H9 (cell line): Measurements from ENCODE around the gene DPP6. TPM values are rescaled to one million over a fixed set of nuclear protein-coding genes. Genes with fewer than 3 reads are reported as not detected.

ENCODE experiments used
- DNase-seq: peaks from one replicate; pipeline ENCODE4 v3.0.0-alpha.2; 2017
- H2AFZ ChIP-seq: one replicate; pipeline ENCODE4 v1.6.1; 2013; ENCODE audit warnings: mild to moderate bottlenecking, low read length, control low read depth, moderate library complexity
- H2AK5ac ChIP-seq: 2 replicates; pipeline ENCODE4 v1.6.1; 2013; ENCODE audit warnings: low read length, control low read depth, mixed read lengths; ENCODE audit not compliant: insufficient read length
- H2BK120ac ChIP-seq: one replicate; pipeline ENCODE4 v1.6.1; 2013; ENCODE audit warnings: low read depth, mild to moderate bottlenecking, low read length, control low read depth, inconsistent platforms; ENCODE audit not compliant: poor library complexity, severe bottlenecking
- H2BK12ac ChIP-seq: 2 replicates; pipeline ENCODE4 v1.6.1; 2013; ENCODE audit warnings: low read length, control low read depth, mixed read lengths, low read depth; ENCODE audit not compliant: insufficient read length
- H2BK15ac ChIP-seq: 2 replicates; pipeline ENCODE4 v1.6.1; 2013; ENCODE audit warnings: low read depth, low read length, control low read depth
- H2BK20ac ChIP-seq: one replicate; pipeline ENCODE4 v1.6.1; 2013; ENCODE audit warnings: low read depth, mild to moderate bottlenecking, low read length, control low read depth, inconsistent platforms; ENCODE audit not compliant: poor library complexity, severe bottlenecking
- H2BK5ac ChIP-seq: 2 replicates; pipeline ENCODE4 v1.6.1; 2013; ENCODE audit warnings: low read length, control low read depth, mixed read lengths; ENCODE audit not compliant: insufficient read length
- H3K14ac ChIP-seq: 2 replicates; pipeline ENCODE4 v1.6.1; 2013; ENCODE audit warnings: low read length, control low read depth; ENCODE audit not compliant: insufficient read depth
- H3K18ac ChIP-seq: 2 replicates; pipeline ENCODE4 v1.6.1; 2013; ENCODE audit warnings: low read depth, mild to moderate bottlenecking, mixed read lengths, low read length, control low read depth; ENCODE audit not compliant: insufficient read length
- H3K23ac ChIP-seq: 2 replicates; pipeline ENCODE4 v1.6.1; 2013; ENCODE audit warnings: low read length, control low read depth, mixed read lengths, low read depth; ENCODE audit not compliant: insufficient read length
- H3K23me2 ChIP-seq: 2 replicates; pipeline ENCODE4 v1.6.1; 2013; ENCODE audit warnings: low read depth, mild to moderate bottlenecking, mixed read lengths, low read length, control low read depth; ENCODE audit not compliant: insufficient read length, poor library complexity, severe bottlenecking
- H3K27ac ChIP-seq: 2 replicates; pipeline ENCODE4 v1.5.1; 2013; ENCODE audit warnings: low read length, control low read depth, mixed read lengths, low read depth; ENCODE audit not compliant: insufficient read length
- H3K27me3 ChIP-seq: 2 replicates; pipeline ENCODE4 v1.6.1; 2013; ENCODE audit warnings: low read length, control low read depth, inconsistent platforms; ENCODE audit not compliant: insufficient read depth
- H3K4ac ChIP-seq: 2 replicates; pipeline ENCODE4 v1.6.1; 2013; ENCODE audit warnings: low read depth, mild to moderate bottlenecking, control low read depth, inconsistent platforms, low read length, moderate library complexity
- H3K4me1 ChIP-seq: 2 replicates; pipeline ENCODE4 v1.6.1; 2013; ENCODE audit warnings: low read length, control low read depth, inconsistent platforms; ENCODE audit not compliant: insufficient read depth
- H3K4me2 ChIP-seq: 2 replicates; pipeline ENCODE4 v1.6.1; 2013; ENCODE audit warnings: low read length, control low read depth, mixed read lengths; ENCODE audit not compliant: insufficient read length, insufficient read depth
- H3K56ac ChIP-seq: 2 replicates; pipeline ENCODE4 v1.6.1; 2013; ENCODE audit warnings: low read depth, mild to moderate bottlenecking, mixed read lengths, low read length, control low read depth; ENCODE audit not compliant: insufficient read length
- H3K79me1 ChIP-seq: 2 replicates; pipeline ENCODE4 v1.6.1; 2013; ENCODE audit warnings: low read depth, mild to moderate bottlenecking, moderate library complexity, low read length, control low read depth, inconsistent platforms; ENCODE audit not compliant: insufficient read depth, poor library complexity, severe bottlenecking
- H3K79me2 ChIP-seq: 2 replicates; pipeline ENCODE4 v1.6.1; 2013; ENCODE audit warnings: low read length, control low read depth, inconsistent platforms; ENCODE audit not compliant: insufficient read depth
- H3K9ac ChIP-seq: 2 replicates; pipeline ENCODE4 v1.6.1; 2013; ENCODE audit warnings: low read length, control low read depth, mixed read lengths; ENCODE audit not compliant: insufficient read length; ENCODE audit errors: extremely low read depth
- H3K9me3 ChIP-seq: one replicate; pipeline ENCODE4 v1.6.1; 2013; ENCODE audit warnings: low read depth, low read length, inconsistent platforms; ENCODE audit not compliant: control insufficient read depth
- H3T11ph ChIP-seq: one replicate; pipeline ENCODE4 v1.6.1; 2013; ENCODE audit warnings: mild to moderate bottlenecking, low read length, control low read depth, inconsistent platforms
- H4K20me1 ChIP-seq: one replicate; pipeline ENCODE4 v1.6.1; 2013; ENCODE audit not compliant: control insufficient read depth, insufficient read length, insufficient read depth
- H4K5ac ChIP-seq: 2 replicates; pipeline ENCODE4 v1.6.1; 2013; ENCODE audit warnings: low read depth, mild to moderate bottlenecking, mixed read lengths, low read length, control low read depth; ENCODE audit not compliant: insufficient read length
- H4K8ac ChIP-seq: replicated peaks from 2 replicates; pipeline ENCODE4 v1.6.1; 2013; ENCODE audit warnings: low read length, control low read depth, mixed read lengths, low read depth; ENCODE audit not compliant: insufficient read length
- H4K91ac ChIP-seq: 2 replicates; pipeline ENCODE4 v1.6.1; 2013; ENCODE audit warnings: low read depth, mild to moderate bottlenecking, moderate library complexity, mixed read lengths, low read length, control low read depth; ENCODE audit not compliant: insufficient read length
- H3K27ac Mint-ChIP-seq, 3 experiments: 2 replicates in 2 of 3; 3 replicates in 1 of 3; pipeline ENCODE4 v1.8.0; 2020 to 2021; ENCODE audit warnings: mixed read lengths in 3 of 3, mild to moderate bottlenecking in 1 of 3, moderate library complexity in 1 of 3
- H3K27me3 Mint-ChIP-seq: 2 replicates; pipeline ENCODE4 v1.8.0; 2021; ENCODE audit warnings: low read depth, mild to moderate bottlenecking, moderate library complexity, mixed read lengths
- H3K36me3 Mint-ChIP-seq, 3 experiments: 2 replicates in 2 of 3; 3 replicates in 1 of 3; pipeline ENCODE4 v1.8.0; 2020 to 2021; ENCODE audit warnings: low read depth in 3 of 3, mixed read lengths in 3 of 3; ENCODE audit not compliant: insufficient read depth in 1 of 3
- H3K4me1 Mint-ChIP-seq, 2 experiments: 2 replicates each; pipeline ENCODE4 v1.8.0; 2020; ENCODE audit warnings: mixed read lengths in 2 of 2
- H3K4me3 Mint-ChIP-seq, 2 experiments: 2 replicates in 1 of 2; 3 replicates in 1 of 2; pipeline ENCODE4 v1.8.0; 2020 to 2021; ENCODE audit warnings: mild to moderate bottlenecking in 2 of 2, mixed read lengths in 2 of 2, moderate library complexity in 1 of 2
- H3K9me3 Mint-ChIP-seq, 2 experiments: 2 replicates in 1 of 2; 3 replicates in 1 of 2; pipeline ENCODE4 v1.8.0; 2020; ENCODE audit warnings: mild to moderate bottlenecking in 2 of 2, mixed read lengths in 2 of 2, moderate library complexity in 1 of 2
- WGBS: extraction: QIAGEN DNeasy Blood & Tissue Kit; methylation state at CpG from one replicate; pipeline ENCODE4 v1.1.7; 2013; ENCODE audit warnings: missing lambda C conversion rate, low lambda C conversion rate, mixed read lengths; ENCODE audit not compliant: insufficient read length; ENCODE audit errors: extremely low coverage; 5-methylcytosine and 5-hydroxymethylcytosine counted together
- total RNA-seq: library from RNA; stranded (reverse); gene quantifications from 2 replicates; pipeline ENCODE4 v1.2.1, GENCODE V29; 2021
- TF ChIP-seq, protein P1 (sequence below): fragments of 200-600 bp; sonication (generic); conservative IDR thresholded peaks from 3 replicates; pipeline ENCODE4 v1.8.0; 2021; ENCODE audit warnings: antibody characterized with exemption, mild to moderate bottlenecking

DPP6 gene
- total RNA-seq, 1 experiment from 2014 or later, result 4.5 TPM

DNA sequence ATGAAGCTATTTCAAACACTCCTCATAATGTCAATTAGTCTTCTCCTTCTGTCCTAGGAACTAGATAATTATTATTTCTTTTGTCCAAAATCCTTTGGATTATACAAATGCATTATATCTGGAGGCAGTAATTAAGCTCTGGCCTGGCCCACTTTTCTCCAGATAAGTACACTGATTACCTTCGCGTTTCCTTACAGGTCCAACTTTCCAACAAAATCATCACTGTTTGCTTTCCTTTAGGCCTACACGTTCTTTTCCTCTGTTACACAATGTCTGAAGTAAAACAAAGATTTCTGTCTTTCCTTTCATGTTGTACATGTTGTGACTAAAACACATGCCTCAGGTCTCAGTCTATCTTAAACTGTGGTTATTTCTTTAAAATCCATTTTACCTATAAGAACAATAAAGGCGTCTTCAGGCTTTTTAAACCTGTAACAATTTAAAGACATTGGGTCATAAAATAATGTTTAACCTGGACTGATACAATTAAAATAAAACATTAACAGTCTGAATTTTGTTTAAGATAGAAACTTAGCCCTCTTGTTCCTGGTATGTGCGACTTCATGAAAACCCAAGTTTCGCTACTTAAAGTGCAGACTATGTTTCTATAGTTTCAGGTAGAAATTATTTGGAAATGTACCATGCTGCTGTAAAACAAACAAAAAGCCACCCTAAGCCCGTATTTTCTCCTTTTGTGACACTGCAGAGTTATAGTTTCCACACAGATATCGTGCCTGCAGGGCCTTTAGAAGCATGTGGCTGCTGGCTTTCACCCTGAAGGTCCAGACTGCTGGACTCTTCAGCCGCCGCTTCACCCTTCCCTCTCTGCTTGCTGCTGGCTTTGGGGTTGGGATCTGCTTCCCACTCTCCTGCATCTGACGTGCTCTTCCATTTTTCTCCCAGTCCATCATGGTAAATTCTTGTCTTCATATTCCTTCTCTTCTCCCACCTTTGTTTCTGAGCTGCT lies 381.7 kb downstream of the DPP6 start:
- no CpG with 5 or more reads among the region's 11 CpGs for WGBS
- H3K4me1 Mint-ChIP-seq, result no peaks in the 10 kb centered on the region
- no peak overlapping the region for H3K4ac ChIP-seq
- no peak overlapping the region for H4K8ac ChIP-seq
- H2AK5ac ChIP-seq, result no peak overlapping the region
- H4K20me1 ChIP-seq, result no peaks in the 10 kb centered on the region
- no peak for DNase-seq
- no peak overlapping the region for H2BK20ac ChIP-seq
- H3K27me3 Mint-ChIP-seq, result no peaks in the 10 kb centered on the region
- H3K4me2 ChIP-seq, result no peak overlapping the region
- no peak overlapping the region for H3K27ac ChIP-seq
- H3K9me3 Mint-ChIP-seq, result no peaks in the 10 kb centered on the region
- no peak overlapping the region for H3K9ac ChIP-seq
- no peak overlapping the region for H3K23ac ChIP-seq
- no peak overlapping the region for H2AFZ ChIP-seq
- no peak overlapping the region for H3T11ph ChIP-seq
- no peaks in the 10 kb centered on the region for H3K4me1 ChIP-seq
- no peaks in the 10 kb centered on the region for H3K79me1 ChIP-seq
- H3K36me3 Mint-ChIP-seq, result no peaks in the 10 kb centered on the region
- H3K14ac ChIP-seq, result no peak overlapping the region
- no peak overlapping the region for H3K4me3 Mint-ChIP-seq
- no peak overlapping the region for H2BK12ac ChIP-seq
- peak overlapping the region in 1 of 3 experiments; percentile 59; a peak in 1 of 7 replicates for H3K27ac Mint-ChIP-seq
- H2BK15ac ChIP-seq, result no peak overlapping the region
- H3K18ac ChIP-seq, result no peak overlapping the region
- H3K23me2 ChIP-seq, result no peaks in the 10 kb centered on the region
- no peak overlapping the region for H2BK120ac ChIP-seq
- H4K5ac ChIP-seq, result no peak overlapping the region
- no peak overlapping the region for H3K56ac ChIP-seq
- no peaks in the 10 kb centered on the region for H3K79me2 ChIP-seq
- no peaks in the 10 kb centered on the region for H3K9me3 ChIP-seq
- no peaks in the 10 kb centered on the region for H3K27me3 ChIP-seq
- H2BK5ac ChIP-seq, result no peak overlapping the region
- H4K91ac ChIP-seq, result no peak overlapping the region
- TF ChIP-seq, protein P1, sequence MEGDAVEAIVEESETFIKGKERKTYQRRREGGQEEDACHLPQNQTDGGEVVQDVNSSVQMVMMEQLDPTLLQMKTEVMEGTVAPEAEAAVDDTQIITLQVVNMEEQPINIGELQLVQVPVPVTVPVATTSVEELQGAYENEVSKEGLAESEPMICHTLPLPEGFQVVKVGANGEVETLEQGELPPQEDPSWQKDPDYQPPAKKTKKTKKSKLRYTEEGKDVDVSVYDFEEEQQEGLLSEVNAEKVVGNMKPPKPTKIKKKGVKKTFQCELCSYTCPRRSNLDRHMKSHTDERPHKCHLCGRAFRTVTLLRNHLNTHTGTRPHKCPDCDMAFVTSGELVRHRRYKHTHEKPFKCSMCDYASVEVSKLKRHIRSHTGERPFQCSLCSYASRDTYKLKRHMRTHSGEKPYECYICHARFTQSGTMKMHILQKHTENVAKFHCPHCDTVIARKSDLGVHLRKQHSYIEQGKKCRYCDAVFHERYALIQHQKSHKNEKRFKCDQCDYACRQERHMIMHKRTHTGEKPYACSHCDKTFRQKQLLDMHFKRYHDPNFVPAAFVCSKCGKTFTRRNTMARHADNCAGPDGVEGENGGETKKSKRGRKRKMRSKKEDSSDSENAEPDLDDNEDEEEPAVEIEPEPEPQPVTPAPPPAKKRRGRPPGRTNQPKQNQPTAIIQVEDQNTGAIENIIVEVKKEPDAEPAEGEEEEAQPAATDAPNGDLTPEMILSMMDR, result no peak
